Spleen (tissue), 11 donors: ENCODE data around the gene KCNJ3. TPM values are rescaled to one million over a fixed set of nuclear protein-coding genes. Genes with fewer than 3 reads are reported as not detected.

Source experiments
- DNase-seq: peaks from one replicate; pipeline ENCODE4 v3.0.0-alpha.2; 2020
- H3K27ac ChIP-seq, 8 donors: fragments of 200-600 bp; sonication (generic) in 7 of 8; 1 replicate in 4 of 8; 2 replicates in 4 of 8; pipeline versions ENCODE4 v1.5.0 to v1.8.0; 2016 to 2021; ENCODE audit warnings: inconsistent platforms in 4 of 8, mild to moderate bottlenecking in 4 of 8, moderate library complexity in 1 of 8
- H3K27me3 ChIP-seq, 7 donors: fragments of 200-600 bp; sonication (generic) in 6 of 7; replicated peaks in 1 of 7; 1 replicate in 4 of 7; 2 replicates in 3 of 7; pipeline versions ENCODE4 v1.5.0 to v1.8.0; 2016 to 2021; ENCODE audit warnings: inconsistent platforms in 3 of 7, mild to moderate bottlenecking in 1 of 7
- H3K36me3 ChIP-seq, 6 donors: fragments of 200-600 bp; sonication (generic) in 5 of 6; 1 replicate in 4 of 6; 2 replicates in 2 of 6; pipeline versions ENCODE4 v1.5.0 to v1.8.0; 2016 to 2021; ENCODE audit warnings: inconsistent platforms in 2 of 6
- H3K4me1 ChIP-seq, 6 donors: fragments of 200-600 bp; sonication (generic) in 5 of 6; 1 replicate in 3 of 6; 2 replicates in 3 of 6; pipeline versions ENCODE4 v1.5.0 to v1.8.0; 2016 to 2021; ENCODE audit warnings: inconsistent platforms in 3 of 6
- H3K4me3 ChIP-seq, 8 donors: fragments of 200-600 bp; sonication (generic) in 7 of 8; 1 replicate in 4 of 8; 2 replicates in 4 of 8; pipeline versions ENCODE4 v1.5.0 to v1.8.0; 2016 to 2021; ENCODE audit warnings: inconsistent platforms in 4 of 8, mild to moderate bottlenecking in 4 of 8, moderate library complexity in 2 of 8
- H3K9me3 ChIP-seq, 8 donors: fragments of 200-600 bp; sonication (generic) in 7 of 8; 1 replicate in 4 of 8; 2 replicates in 4 of 8; pipeline versions ENCODE4 v1.5.0 to v1.8.0; 2016 to 2021; ENCODE audit warnings: inconsistent platforms in 4 of 8
- POLR2A ChIP-seq, 3 donors: fragments of 450-650 bp; IDR thresholded peaks; one replicate each; pipeline ENCODE4 v1.5.1; 2017; ENCODE audit warnings: antibody characterized with exemption in 3 of 3, mild to moderate bottlenecking in 1 of 3
- POLR2AphosphoS5 ChIP-seq, 3 donors: sonication (generic); formaldehyde crosslinking; IDR thresholded peaks; one replicate each; pipeline ENCODE4 v1.5.1; 2017; ENCODE audit warnings: antibody characterized with exemption in 3 of 3
- WGBS, 5 donors: extraction: QIAGEN DNeasy Blood & Tissue Kit in 3 of 5; methylation state at CpG; one replicate each; pipeline versions ENCODE4 v1.1.5 to v1.1.7; 2013 to 2018; 5-methylcytosine and 5-hydroxymethylcytosine counted together
- intact Hi-C: fragments of 100-400 bp; cut with DNase I; formaldehyde crosslinking; loops from one replicate; pipeline ENCODE4 v1.15.0; 2023; ENCODE audit warnings: low total_unique reads
- polyA plus RNA-seq, 3 donors: library from polyadenylated mRNA; stranded (reverse); fragments of 200-250 nt; gene quantifications; one replicate each; pipeline ENCODE4 v1.2.1, GENCODE V29; 2013
- total RNA-seq, 7 donors: library from RNA; depleted of rRNA in 3 of 7; stranded (reverse); fragments of >200 nt in 3 of 7; fragmentation: NEBNext Ultra II Directional in 4 of 7; extraction: Animal tissue kit (Norgen Biotek cat#: 25700) in 4 of 7; gene quantifications; one replicate each; pipeline versions ENCODE4 v1.1.0 to v1.2.1, GENCODE V29; 2016 to 2021
- TF ChIP-seq, protein P1 (sequence below), 11 experiments: fragments of 200-600 bp in 7 of 11; fragments of 450-650 bp in 4 of 11; sonication (generic) in 4 of 11; IDR thresholded peaks in 8 of 11; conservative IDR thresholded peaks in 3 of 11; 1 replicate in 7 of 11; 2 replicates in 4 of 11; pipeline versions ENCODE4 v1.4.0 to v1.8.0; 2016 to 2021; ENCODE audit warnings: antibody characterized with exemption in 11 of 11, inconsistent platforms in 4 of 11, mild to moderate bottlenecking in 1 of 11
- donor health status: healthy with polysubstance abuse.
- donor health status: DM: no; HTN: no; CAD: no; lungs with moderate emphysema.
- donor health status: DM: no; HTN: no; CAD: no.
- donor health status: Bipolar disorder and iron deficiency.
- donor health status: healthy.
- donor health status: DM: no; HTN: no; CAD: no.
- donor health status: DM: yes; HTN: yes; CAD: no.

Gene KCNJ3
- total and polyA plus RNA-seq, 10 donors: 0.12 to 2.4 (median 0.98) TPM

DNA sequence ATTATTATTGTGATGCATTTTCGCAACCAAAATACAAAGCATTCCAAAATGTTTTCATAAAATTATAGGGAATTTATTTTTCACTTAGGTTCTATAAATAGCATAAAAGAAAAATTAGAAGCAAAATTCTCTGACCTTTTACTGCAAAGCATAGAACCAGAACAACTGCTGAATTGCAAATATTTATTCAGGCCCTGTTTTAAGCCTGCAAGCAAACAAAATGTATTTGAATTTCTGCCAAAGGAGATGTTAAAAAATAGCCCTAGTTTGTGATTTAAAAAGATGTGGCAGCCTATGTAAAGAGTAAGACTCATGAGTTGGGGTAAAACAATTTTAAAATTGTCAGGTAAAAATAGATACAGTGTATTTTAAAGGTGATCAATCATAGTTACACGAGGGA lies 138.1 kb downstream of the KCNJ3 start:
- intact Hi-C loops: no loop called here
- no peak for DNase-seq
- Histone ChIP-seq H3K9me3 (peaks cover 0 to 11% (median 0%) of the 10 kb centered on the region in 8 donors), H3K27me3 (no peaks in the 10 kb centered on the region), H3K27ac (no peak overlapping the region), H3K4me3 (no peak overlapping the region), H3K36me3 (no peaks in the 10 kb centered on the region), H3K4me1 (no peaks in the 10 kb centered on the region)
- 82 to 94% (median 87%) methylated on average over 2 of the region's 2 CpGs for WGBS, 5 donors
- TF ChIP-seq POLR2AphosphoS5 (IDR thresholded peaks at IDR 0.05) (no peak), POLR2A (IDR thresholded peaks at IDR 0.05) (no peak)
- TF ChIP-seq, protein P1, sequence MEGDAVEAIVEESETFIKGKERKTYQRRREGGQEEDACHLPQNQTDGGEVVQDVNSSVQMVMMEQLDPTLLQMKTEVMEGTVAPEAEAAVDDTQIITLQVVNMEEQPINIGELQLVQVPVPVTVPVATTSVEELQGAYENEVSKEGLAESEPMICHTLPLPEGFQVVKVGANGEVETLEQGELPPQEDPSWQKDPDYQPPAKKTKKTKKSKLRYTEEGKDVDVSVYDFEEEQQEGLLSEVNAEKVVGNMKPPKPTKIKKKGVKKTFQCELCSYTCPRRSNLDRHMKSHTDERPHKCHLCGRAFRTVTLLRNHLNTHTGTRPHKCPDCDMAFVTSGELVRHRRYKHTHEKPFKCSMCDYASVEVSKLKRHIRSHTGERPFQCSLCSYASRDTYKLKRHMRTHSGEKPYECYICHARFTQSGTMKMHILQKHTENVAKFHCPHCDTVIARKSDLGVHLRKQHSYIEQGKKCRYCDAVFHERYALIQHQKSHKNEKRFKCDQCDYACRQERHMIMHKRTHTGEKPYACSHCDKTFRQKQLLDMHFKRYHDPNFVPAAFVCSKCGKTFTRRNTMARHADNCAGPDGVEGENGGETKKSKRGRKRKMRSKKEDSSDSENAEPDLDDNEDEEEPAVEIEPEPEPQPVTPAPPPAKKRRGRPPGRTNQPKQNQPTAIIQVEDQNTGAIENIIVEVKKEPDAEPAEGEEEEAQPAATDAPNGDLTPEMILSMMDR (IDR thresholded peaks at IDR 0.05 in 8 of 11, conservative IDR thresholded peaks at IDR 0.05 in 3 of 11): no peak

DNA sequence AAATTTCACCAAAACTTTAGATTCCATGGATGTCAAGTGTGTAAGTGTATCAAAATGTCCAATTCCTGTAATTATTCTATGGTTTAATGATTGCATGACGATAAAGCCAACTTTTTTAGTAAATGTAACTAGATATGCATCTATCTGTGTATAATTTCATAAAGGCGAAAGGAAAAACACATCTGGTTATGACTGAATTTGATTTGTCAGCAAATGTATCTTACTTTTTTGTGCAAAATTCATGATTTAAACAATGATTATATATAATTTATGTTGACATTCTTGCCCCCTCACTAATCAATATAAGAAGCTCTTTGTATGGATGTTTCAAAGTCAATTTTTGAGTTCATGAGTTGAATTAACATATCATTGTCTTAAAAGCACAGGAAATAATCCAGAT lies 138.5 kb downstream of the KCNJ3 start:
- DNase-seq: no peak
- Histone ChIP-seq H3K27ac (no peak overlapping the region), H3K4me1 (no peaks in the 10 kb centered on the region), H3K36me3 (no peaks in the 10 kb centered on the region), H3K27me3 (no peaks in the 10 kb centered on the region), H3K4me3 (no peak overlapping the region), H3K9me3 (peaks cover 0 to 11% (median 0%) of the 10 kb centered on the region in 8 donors)
- intact Hi-C loops: no loop called here
- TF ChIP-seq POLR2A (IDR thresholded peaks at IDR 0.05): no peak
- TF ChIP-seq, protein P1 (IDR thresholded peaks at IDR 0.05 in 8 of 11, conservative IDR thresholded peaks at IDR 0.05 in 3 of 11): no peak
- TF ChIP-seq POLR2AphosphoS5 (IDR thresholded peaks at IDR 0.05): no peak
- 74 to 90% (median 87%) methylated on average over 2 of the region's 2 CpGs for WGBS, 5 donors

DNA sequence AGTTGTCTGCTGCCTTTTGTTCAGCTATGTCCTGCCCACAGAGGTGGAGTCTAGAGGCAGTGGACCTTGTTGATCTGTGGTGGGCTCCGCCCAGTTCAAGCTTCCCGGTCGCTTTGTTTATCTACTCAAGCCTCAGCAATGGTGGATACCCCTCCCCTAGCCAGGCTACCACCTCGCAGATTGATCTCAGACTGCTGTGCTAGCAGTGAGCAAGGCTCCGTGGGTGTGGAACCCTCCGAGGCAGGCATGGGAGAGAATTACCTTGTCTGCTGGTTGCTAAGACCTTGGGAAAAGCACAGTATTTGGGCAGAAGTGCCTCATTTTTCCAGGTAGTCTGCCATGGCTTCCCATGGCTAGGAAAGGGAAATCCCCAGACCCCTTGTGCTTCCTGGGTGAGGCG lies 146.0 kb downstream of the KCNJ3 start:
- peaks cover 0 to 17% (median 0%) of the 10 kb centered on the region in 8 donors for H3K9me3 ChIP-seq
- TF ChIP-seq POLR2A (IDR thresholded peaks at IDR 0.05) (no peak), POLR2AphosphoS5 (IDR thresholded peaks at IDR 0.05) (no peak)
- TF ChIP-seq, protein P1 (IDR thresholded peaks at IDR 0.05 in 8 of 11, conservative IDR thresholded peaks at IDR 0.05 in 3 of 11): no peak
- no peak overlapping the region for H3K27ac ChIP-seq
- H3K27me3 ChIP-seq: no peaks in the 10 kb centered on the region
- H3K4me1 ChIP-seq: no peaks in the 10 kb centered on the region
- intact Hi-C loops: no loop called here
- DNase-seq: peak; percentile 27
- no peak overlapping the region for H3K4me3 ChIP-seq
- H3K36me3 ChIP-seq: no peaks in the 10 kb centered on the region
- WGBS, 5 donors: 84 to 94% (median 88%) methylated on average over 7 of the region's 7 CpGs

GRCh38 chr2:154846842-154847241 lies 148.3 kb downstream of the KCNJ3 start:
- no peak overlapping the region for H3K27ac ChIP-seq
- DNase-seq: no peak
- peaks cover 0 to 7% (median 0%) of the 10 kb centered on the region in 8 donors for H3K9me3 ChIP-seq
- 45 to 68% (median 57%) methylated on average over 1 of the region's 1 CpG for WGBS, 5 donors
- intact Hi-C loops: no loop called here
- H3K36me3 ChIP-seq: no peaks in the 10 kb centered on the region
- H3K27me3 ChIP-seq: no peaks in the 10 kb centered on the region
- TF ChIP-seq, protein P1 (IDR thresholded peaks at IDR 0.05 in 8 of 11, conservative IDR thresholded peaks at IDR 0.05 in 3 of 11): no peak
- TF ChIP-seq POLR2AphosphoS5 (IDR thresholded peaks at IDR 0.05): no peak
- no peak for TF ChIP-seq POLR2A (IDR thresholded peaks at IDR 0.05)
- no peaks in the 10 kb centered on the region for H3K4me1 ChIP-seq
- H3K4me3 ChIP-seq: no peak overlapping the region
